ENCODE results near the gene WWOX. TPM values are rescaled to one million over a fixed set of nuclear protein-coding genes. Genes with fewer than 3 reads are reported as not detected.

WWOX gene
- total and polyA plus RNA-seq, 2 of the 13 experiments (the other 11 are each of a cell fraction or from before 2014, with no cell fraction given), result 9.1 to 37.4 TPM

DNA sequence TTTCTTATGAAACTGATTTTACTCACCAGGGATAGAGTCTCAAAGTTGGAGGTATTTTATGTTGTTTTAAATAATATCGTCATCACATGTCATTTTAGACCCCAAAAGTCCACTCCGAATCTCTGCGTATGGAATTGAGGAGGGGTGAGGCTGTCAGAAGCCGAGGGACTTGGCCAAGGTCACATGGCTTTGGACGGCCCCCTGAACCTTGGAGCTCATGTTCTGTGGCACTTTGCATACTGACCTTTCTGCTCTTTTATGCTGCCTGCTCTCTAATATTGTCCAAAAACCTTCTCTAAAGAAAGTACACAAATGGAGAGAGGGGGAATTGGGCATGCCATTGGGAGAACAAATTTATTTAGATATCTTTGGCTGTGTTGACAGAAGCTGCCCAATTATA, 700.0 kb downstream of the WWOX start (continued):
- TF ChIP-seq ISX (CRISPR knock-in tag; conservative IDR thresholded peaks at IDR 0.05), result no peak

GRCh38 chr16:78800523-78800922, 701.1 kb downstream of the WWOX start:
- Histone ChIP-seq H3K79me2 (ENCODE audit: insufficient read depth, low read length) (no peaks in the 10 kb centered on the region), H3K27me3 (ENCODE audit: control insufficient read depth in 1 of 2, insufficient read depth in 2 of 2, low read length in 2 of 2) (no peaks in the 10 kb centered on the region), H3K27ac (ENCODE audit: extremely low read length, insufficient read depth, low read length) (no peak overlapping the region), H3K4me3 (replicated peaks in 1 of 3; ENCODE audit: insufficient read depth in 1 of 3, low read depth in 2 of 3, low read length in 3 of 3) (no peak overlapping the region), H2AFZ (ENCODE audit: low read length) (no peak overlapping the region), H3K4me1 (ENCODE audit: insufficient read depth, low read length) (peaks cover 32% of the 10 kb centered on the region), H3K36me3 (replicated peaks in 1 of 2; ENCODE audit: control insufficient read depth in 1 of 2, insufficient read depth in 2 of 2, low read length in 2 of 2) (no peaks in the 10 kb centered on the region), H4K20me1 (ENCODE audit: insufficient read depth, low read length) (no peaks in the 10 kb centered on the region), H3K9me3 (ENCODE audit: low read length) (no peaks in the 10 kb centered on the region), H3K4me2 (ENCODE audit: low read depth, low read length) (no peak overlapping the region), H3K9ac (ENCODE audit: insufficient read depth, low read depth, low read length) (no peak overlapping the region)
- TF ChIP-seq ZNF878 (CRISPR knock-in tag; IDR thresholded peaks at IDR 0.05), result no peak
- TF ChIP-seq KLF11 (CRISPR knock-in tag; IDR thresholded peaks at IDR 0.05), result no peak
- no peak for TF ChIP-seq CCAR2 (optimal IDR thresholded peaks at IDR 0.05; ENCODE audit: low read depth, low read length)
- in situ Hi-C loops (cut with HindIII; ENCODE audit: extremely low pct_ligation_motif_present, low pct_unique_long_range_greater_than_20kb), result no loop called here
- DNase-seq (ENCODE audit: low spot score) (no peak), FAIRE-seq (no peak), ATAC-seq (no peak)
- BruUV-seq (replicated peaks), result no TSS peak
- WGBS (ENCODE audit: low lambda C conversion rate), result 59% methylated on average over 3 of the region's 3 CpGs
- CTCF ChIA-PET (ENCODE audit: low intra/inter-chr PET ratio, low total read pairs), result no interaction called here
- intact Hi-C loops (cut with micrococcal nuclease; ENCODE audit: unreplicated experiment), result no loop called here
- POLR2A ChIA-PET, result no interaction called here

DNA sequence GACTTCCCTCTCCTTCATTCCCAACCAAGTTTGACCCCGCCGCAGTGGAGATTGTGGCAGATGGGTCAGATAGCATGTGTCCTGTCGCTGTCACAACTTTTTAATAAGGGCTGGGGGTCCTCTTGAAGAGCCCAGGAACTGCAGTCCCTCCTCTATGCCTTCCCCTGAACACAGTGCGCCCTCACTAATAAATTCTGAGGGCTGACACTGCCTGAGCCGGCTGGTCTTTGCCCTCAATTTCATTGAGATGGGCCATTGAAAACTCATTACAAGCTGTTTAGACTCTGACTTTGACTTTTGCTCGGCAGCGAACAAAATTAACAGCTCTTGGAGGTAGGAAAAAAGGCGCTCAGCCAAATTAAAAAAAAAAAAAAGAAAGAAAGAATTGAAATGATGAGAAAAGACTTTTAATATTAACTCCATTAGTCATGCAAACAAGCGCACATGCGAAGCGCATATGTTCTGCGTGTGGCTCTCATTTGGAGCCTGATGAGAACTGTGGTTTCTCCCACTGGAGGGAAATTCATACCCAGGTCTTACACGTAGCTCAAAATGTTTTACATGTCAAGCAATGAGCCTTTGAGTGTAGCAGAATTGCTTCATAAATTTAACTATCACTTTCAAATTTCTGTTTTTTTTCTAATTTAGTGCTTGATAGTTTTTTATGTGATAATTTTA, 704.7 kb downstream of the WWOX start:
- Histone ChIP-seq H3K9ac (ENCODE audit: insufficient read depth, low read depth, low read length) (no peak overlapping the region), H4K20me1 (ENCODE audit: insufficient read depth, low read length) (no peaks in the 10 kb centered on the region), H3K27ac (ENCODE audit: extremely low read length, insufficient read depth, low read length) (no peak overlapping the region), H3K9me3 (ENCODE audit: low read length) (no peaks in the 10 kb centered on the region), H3K36me3 (replicated peaks in 1 of 2; ENCODE audit: control insufficient read depth in 1 of 2, insufficient read depth in 2 of 2, low read length in 2 of 2) (no peaks in the 10 kb centered on the region), H3K4me2 (ENCODE audit: low read depth, low read length) (no peak overlapping the region), H2AFZ (ENCODE audit: low read length) (no peak overlapping the region), H3K4me1 (ENCODE audit: insufficient read depth, low read length) (peaks cover 11% of the 10 kb centered on the region), H3K79me2 (ENCODE audit: insufficient read depth, low read length) (no peaks in the 10 kb centered on the region), H3K4me3 (replicated peaks in 1 of 3; ENCODE audit: insufficient read depth in 1 of 3, low read depth in 2 of 3, low read length in 3 of 3) (no peak overlapping the region), H3K27me3 (ENCODE audit: control insufficient read depth in 1 of 2, insufficient read depth in 2 of 2, low read length in 2 of 2) (no peaks in the 10 kb centered on the region)
- POLR2A ChIA-PET, result no interaction called here
- FAIRE-seq, result no peak
- in situ Hi-C loops (cut with HindIII; ENCODE audit: extremely low pct_ligation_motif_present, low pct_unique_long_range_greater_than_20kb), result no loop called here
- DNase-seq (ENCODE audit: low spot score), result no peak
- CTCF ChIA-PET (ENCODE audit: low intra/inter-chr PET ratio, low total read pairs), result no interaction called here
- 80% methylated on average over 13 of the region's 13 CpGs for WGBS (ENCODE audit: low lambda C conversion rate)
- ATAC-seq, result no peak
- intact Hi-C loops (cut with micrococcal nuclease; ENCODE audit: unreplicated experiment), result no loop called here
- BruUV-seq (replicated peaks), result no TSS peak
- no peak for TF ChIP-seq KAT2B (IDR thresholded peaks at IDR 0.05; ENCODE audit: borderline replicate concordance, low read depth, low read length)
- no peak for TF ChIP-seq PHF5A (CRISPR knock-in tag; IDR thresholded peaks at IDR 0.05; ENCODE audit: low read depth, unreplicated experiment)
- TF ChIP-seq, protein P1, sequence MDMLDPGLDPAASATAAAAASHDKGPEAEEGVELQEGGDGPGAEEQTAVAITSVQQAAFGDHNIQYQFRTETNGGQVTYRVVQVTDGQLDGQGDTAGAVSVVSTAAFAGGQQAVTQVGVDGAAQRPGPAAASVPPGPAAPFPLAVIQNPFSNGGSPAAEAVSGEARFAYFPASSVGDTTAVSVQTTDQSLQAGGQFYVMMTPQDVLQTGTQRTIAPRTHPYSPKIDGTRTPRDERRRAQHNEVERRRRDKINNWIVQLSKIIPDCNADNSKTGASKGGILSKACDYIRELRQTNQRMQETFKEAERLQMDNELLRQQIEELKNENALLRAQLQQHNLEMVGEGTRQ (IDR thresholded peaks at IDR 0.05; ENCODE audit: low read depth, low read length), result no peak
- TF ChIP-seq, protein P1 (CRISPR knock-in tag; IDR thresholded peaks at IDR 0.05; ENCODE audit: borderline replicate concordance), result no peak
- no peak for TF ChIP-seq ZNF468 (CRISPR knock-in tag; IDR thresholded peaks at IDR 0.05)
- TF ChIP-seq, protein P2, sequence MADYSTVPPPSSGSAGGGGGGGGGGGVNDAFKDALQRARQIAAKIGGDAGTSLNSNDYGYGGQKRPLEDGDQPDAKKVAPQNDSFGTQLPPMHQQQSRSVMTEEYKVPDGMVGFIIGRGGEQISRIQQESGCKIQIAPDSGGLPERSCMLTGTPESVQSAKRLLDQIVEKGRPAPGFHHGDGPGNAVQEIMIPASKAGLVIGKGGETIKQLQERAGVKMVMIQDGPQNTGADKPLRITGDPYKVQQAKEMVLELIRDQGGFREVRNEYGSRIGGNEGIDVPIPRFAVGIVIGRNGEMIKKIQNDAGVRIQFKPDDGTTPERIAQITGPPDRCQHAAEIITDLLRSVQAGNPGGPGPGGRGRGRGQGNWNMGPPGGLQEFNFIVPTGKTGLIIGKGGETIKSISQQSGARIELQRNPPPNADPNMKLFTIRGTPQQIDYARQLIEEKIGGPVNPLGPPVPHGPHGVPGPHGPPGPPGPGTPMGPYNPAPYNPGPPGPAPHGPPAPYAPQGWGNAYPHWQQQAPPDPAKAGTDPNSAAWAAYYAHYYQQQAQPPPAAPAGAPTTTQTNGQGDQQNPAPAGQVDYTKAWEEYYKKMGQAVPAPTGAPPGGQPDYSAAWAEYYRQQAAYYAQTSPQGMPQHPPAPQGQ (CRISPR knock-in tag; IDR thresholded peaks at IDR 0.05; ENCODE audit: borderline replicate concordance), result no peak
- TF ChIP-seq IRX3 (CRISPR knock-in tag; IDR thresholded peaks at IDR 0.05; ENCODE audit: borderline replicate concordance, low read depth), result no peak
- no peak for TF ChIP-seq TARDBP (CRISPR knock-in tag; IDR thresholded peaks at IDR 0.05)
- no peak for TF ChIP-seq ZFP37 (CRISPR knock-in tag; IDR thresholded peaks at IDR 0.05; ENCODE audit: borderline replicate concordance)
